HepG2 (cell line): ENCODE measurements around the gene CYP20A1. TPM values are rescaled to one million over a fixed set of nuclear protein-coding genes. Genes with fewer than 3 reads are reported as not detected.

Experiments used
- AKAP8 ChIP-seq: sonication (generic); formaldehyde crosslinking; IDR thresholded peaks from 2 replicates; pipeline ENCODE4 v1.5.1; 2020; ENCODE audit warnings: mild to moderate bottlenecking, missing genetic modification reagents
- ARID2 ChIP-seq: sonication (generic); formaldehyde crosslinking; IDR thresholded peaks from 2 replicates; pipeline ENCODE4 v1.8.1; 2022; ENCODE audit warnings: mild to moderate bottlenecking, missing genetic modification reagents, borderline replicate concordance
- NR1H2 ChIP-seq: sonication (generic); formaldehyde crosslinking; IDR thresholded peaks from 2 replicates; pipeline ENCODE4 v1.8.1; 2022; ENCODE audit warnings: low read depth, missing genetic modification reagents, borderline replicate concordance
- PAXIP1 ChIP-seq: sonication (generic); formaldehyde crosslinking; conservative IDR thresholded peaks from 2 replicates; pipeline ENCODE4 v1.4.0; 2020; ENCODE audit warnings: mild to moderate bottlenecking, missing genetic modification reagents, moderate library complexity
- RERE ChIP-seq: IDR thresholded peaks from 2 replicates; pipeline ENCODE4 v1.6.1; 2016; ENCODE audit warnings: low read depth, missing genetic modification reagents, missing compliant biosample characterization
- ZNF362 ChIP-seq: sonication (generic); formaldehyde crosslinking; IDR thresholded peaks from 2 replicates; pipeline ENCODE4 v1.4.0; 2020; ENCODE audit warnings: missing genetic modification reagents, mild to moderate bottlenecking, borderline replicate concordance
- ZNF644 ChIP-seq: IDR thresholded peaks from 2 replicates; pipeline ENCODE4 v1.6.1; 2016; ENCODE audit warnings: low read depth
- polyA plus RNA-seq, 8 experiments: library from polyadenylated mRNA; depleted of rRNA in 3 of 8; stranded (reverse) in 7 of 8; unstranded in 1 of 8; fragments of >200 nt; fragmentation: Illumina TruSeq in 4 of 8; extraction: Trizol in 4 of 8; gene quantifications; 2 replicates each; pipeline versions ENCODE4 v1.2.1 to v1.2.3, GENCODE V29; 2011 to 2016; ENCODE audit warnings: low read depth in 4 of 8, missing spikeins in 1 of 8, mixed read lengths in 1 of 8; ENCODE audit not compliant: insufficient read depth in 1 of 8
- small RNA-seq, 3 experiments: library from RNA; depleted of rRNA; stranded (forward); fragments of <200 nt; gene quantifications; one replicate each; pipeline ENCODE3, GENCODE V24; 2012; ENCODE audit warnings: low read depth in 2 of 3, low replicate concordance in 1 of 3; ENCODE audit not compliant: insufficient read length in 3 of 3, insufficient read depth in 2 of 3
- total RNA-seq, 5 experiments: library from RNA; depleted of rRNA; stranded (reverse); fragments of >200 nt; fragmentation: Illumina TruSeq; extraction: Trizol; gene quantifications; 2 replicates each; pipeline ENCODE4 v1.2.3, GENCODE V29; 2016; ENCODE audit warnings: low read depth in 1 of 5

CYP20A1 gene
- total and polyA plus RNA-seq, 2 of the 13 experiments (the other 11 are each of a cell fraction or from before 2014, with no cell fraction given), result 9.6 to 35.3 TPM

GRCh38 chr2:203354966-203355365 lies 116.1 kb downstream of the CYP20A1 start (continued):
- TF ChIP-seq RERE (CRISPR knock-in tag) (no peak), AKAP8 (CRISPR knock-in tag) (no peak), PAXIP1 (CRISPR knock-in tag) (no peak), ZNF362 (CRISPR knock-in tag) (no peak), ARID2 (CRISPR knock-in tag) (no peak), NR1H2 (CRISPR knock-in tag) (no peak), ZNF644 (CRISPR knock-in tag) (no peak)

Small RNAs within 50 kb of the gene (small RNA-seq; reads per million reads assigned to genes)
- 0 reads per million in 3 experiments for gene RN7SL670P

Other genes starting within 250 kb of the CYP20A1 start
- 15.7 and 27.6 TPM in 2 replicates for gene NBEAL1, start 224.1 kb upstream of the CYP20A1 start, total RNA-seq (2016; rRNA removed; fragmentation: Illumina TruSeq; extraction: Trizol)
- gene NBEAL1, start 224.1 kb upstream of the CYP20A1 start, polyA plus RNA-seq (2011; rRNA removed), result 5.9 and 6.4 TPM in 2 replicates
- gene ABI2, start 89.4 kb downstream of the CYP20A1 start, total RNA-seq (2016; rRNA removed; fragmentation: Illumina TruSeq; extraction: Trizol), result 25.6 and 28.4 TPM in 2 replicates
- gene ABI2, start 89.4 kb downstream of the CYP20A1 start, polyA plus RNA-seq (2011; rRNA removed), result 25.7 and 32.4 TPM in 2 replicates